HCT116 (cell line): ENCODE data around the gene EPHB2. TPM values are rescaled to one million over a fixed set of nuclear protein-coding genes. Genes with fewer than 3 reads are reported as not detected.

Source experiments
- ATAC-seq: fragments of 200-7000 bp; cut with Tn5 transposase; 2 replicates; pipeline ENCODE4 v1.9.1; 2020; ENCODE audit warnings: mild to moderate bottlenecking, moderate library complexity
- BruUV-seq: library from RNA; stranded (reverse); fragments of 400-500 nt; replicated peaks from 2 replicates; lab custom pipeline; 2021; lab: Mats Ljungman, UMichigan
- CTCF ChIA-PET: fragments of 300-600 bp; sonication (Branson Sonifier 250); formaldehyde crosslinking; loops from one replicate; lab custom pipeline; 2021; ENCODE audit warnings: antibody characterized with exemption; lab: Charles Lee
- POLR2A ChIA-PET: fragments of 300-600, 350-600 bp; sonication (Branson Sonifier 250); formaldehyde crosslinking; loops from one replicate; lab custom pipeline; 2021; ENCODE audit warnings: antibody characterized with exemption; lab: Charles Lee
- RAD21 ChIA-PET, 2 experiments: fragments of 300-600 bp; sonication (Branson Sonifier 250); formaldehyde crosslinking; loops; one replicate each; lab custom pipeline; 2023; ENCODE audit warnings: low total read pairs in 2 of 2; ENCODE audit not compliant: uncharacterized antibody in 2 of 2, unreplicated experiment in 2 of 2, low non-redundant PET in 1 of 2; lab: Charles Lee
- DNase-seq: peaks from one replicate; pipeline ENCODE4 v3.0.0-alpha.2; 2010; ENCODE audit warnings: low read depth, low spot score
- H2AFZ ChIP-seq: fragments of 200-600 bp; shearing (Covaris generic), sonication (generic); 2 replicates; pipeline ENCODE4 v1.6.1; 2017; ENCODE audit warnings: low read depth, mixed run types, mixed read lengths, antibody characterized with exemption, low read length; ENCODE audit not compliant: poor library complexity, severe bottlenecking
- H3K27ac ChIP-seq: 2 replicates; pipeline ENCODE4 v1.5.1; 2012; ENCODE audit warnings: low read depth, low read length
- H3K27me3 ChIP-seq: fragments of 200-600 bp; sonication (generic); 2 replicates; pipeline ENCODE4 v1.6.1; 2016; ENCODE audit warnings: mixed run types, low read length, mixed read lengths; ENCODE audit not compliant: insufficient read depth
- H3K36me3 ChIP-seq, 2 experiments: fragments of 200-500 bp in 1 of 2; fragments of 200-600 bp in 1 of 2; sonication (Bioruptor generic) in 1 of 2; sonication (generic) in 1 of 2; 2 replicates each; pipeline versions ENCODE4 v1.5.1 to v1.6.1; 2014 to 2016; ENCODE audit warnings: low read length in 2 of 2, inconsistent platforms in 1 of 2, mixed read lengths in 1 of 2, mixed run types in 1 of 2; ENCODE audit not compliant: insufficient read depth in 2 of 2, control insufficient read depth in 1 of 2
- H3K4me1 ChIP-seq, 2 experiments: fragments of 200-600 bp in 1 of 2; sonication (generic) in 1 of 2; 2 replicates each; pipeline versions ENCODE4 v1.5.1 to v1.6.1; 2012 to 2017; ENCODE audit warnings: low read length in 2 of 2, inconsistent platforms in 1 of 2, mild to moderate bottlenecking in 1 of 2, mixed read lengths in 1 of 2, mixed run types in 1 of 2, moderate library complexity in 1 of 2; ENCODE audit not compliant: insufficient read depth in 2 of 2, control insufficient read depth in 1 of 2
- H3K4me2 ChIP-seq: fragments of 200-600 bp; sonication (generic); 2 replicates; pipeline ENCODE4 v1.6.1; 2017; ENCODE audit warnings: mixed run types, low read length, mixed read lengths
- H3K4me3 ChIP-seq, 2 experiments: fragments of 200-600 bp in 1 of 2; sonication (generic) in 1 of 2; replicated peaks in 1 of 2; 2 replicates each; pipeline ENCODE4 v1.5.1; 2011 to 2016; ENCODE audit warnings: low read length in 2 of 2, control low read depth in 1 of 2, low read depth in 1 of 2, mild to moderate bottlenecking in 1 of 2, mixed read lengths in 1 of 2, mixed run types in 1 of 2
- H3K79me2 ChIP-seq: fragments of 200-600 bp; sonication (generic); 2 replicates; pipeline ENCODE4 v1.6.1; 2017; ENCODE audit warnings: mild to moderate bottlenecking, mixed run types, low read length, moderate library complexity, mixed read lengths; ENCODE audit not compliant: insufficient read depth
- H3K9ac ChIP-seq: fragments of 200-600 bp; sonication (generic); 2 replicates; pipeline ENCODE4 v1.6.1; 2016; ENCODE audit warnings: low read length, mixed read lengths
- H3K9me2 ChIP-seq: fragments of 200-600 bp; sonication (generic), shearing (Covaris generic); 2 replicates; pipeline ENCODE4 v1.6.1; 2017; ENCODE audit warnings: mixed run types, mild to moderate bottlenecking, moderate library complexity; ENCODE audit not compliant: insufficient read depth
- H3K9me3 ChIP-seq, 2 experiments: fragments of 200-500 bp in 1 of 2; fragments of 200-600 bp in 1 of 2; sonication (Bioruptor generic) in 1 of 2; sonication (generic) in 1 of 2; 2 replicates each; pipeline ENCODE4 v1.6.1; 2014 to 2017; ENCODE audit warnings: low read length in 2 of 2, mixed read lengths in 2 of 2, inconsistent platforms in 1 of 2, low read depth in 1 of 2, mild to moderate bottlenecking in 1 of 2, mixed run types in 1 of 2, moderate library complexity in 1 of 2; ENCODE audit not compliant: control insufficient read depth in 1 of 2, insufficient read depth in 1 of 2
- H4K20me1 ChIP-seq: fragments of 200-600 bp; sonication (generic), shearing (Covaris generic); 2 replicates; pipeline ENCODE4 v1.6.1; 2017; ENCODE audit warnings: mixed run types, mild to moderate bottlenecking, moderate library complexity; ENCODE audit not compliant: insufficient read depth
- CBX3 ChIP-seq: IDR thresholded peaks from 2 replicates; pipeline ENCODE4 v1.6.1; 2012; ENCODE audit warnings: low read depth
- ELF1 ChIP-seq: IDR thresholded peaks from 2 replicates; pipeline ENCODE4 v1.6.1; 2012; ENCODE audit warnings: low read depth, borderline replicate concordance
- FOSL1 ChIP-seq: IDR thresholded peaks from 2 replicates; pipeline ENCODE4 v1.6.1; 2012; ENCODE audit warnings: low read depth
- JUND ChIP-seq: IDR thresholded peaks from 2 replicates; pipeline ENCODE4 v1.6.1; 2012
- POLR2AphosphoS5 ChIP-seq: IDR thresholded peaks from 2 replicates; pipeline ENCODE4 v1.6.1; 2011; ENCODE audit warnings: mild to moderate bottlenecking, low read depth, low read length, moderate library complexity
- RAD21 ChIP-seq: IDR thresholded peaks from 2 replicates; pipeline ENCODE4 v1.6.1; 2012; ENCODE audit warnings: low read depth, mild to moderate bottlenecking
- SP1 ChIP-seq: IDR thresholded peaks from 2 replicates; pipeline ENCODE4 v1.6.1; 2012; ENCODE audit warnings: low read depth
- SRF ChIP-seq: IDR thresholded peaks from 2 replicates; pipeline ENCODE4 v1.6.1; 2012; ENCODE audit warnings: low read depth
- TCF7L2 ChIP-seq: IDR thresholded peaks from 2 replicates; pipeline ENCODE4 v1.7.0; 2011; ENCODE audit warnings: borderline replicate concordance, inconsistent platforms; ENCODE audit not compliant: insufficient read depth, insufficient read length; ENCODE audit errors: extremely low read depth
- intact Hi-C: fragments of 100-400 bp; cut with micrococcal nuclease; formaldehyde crosslinking; loops from 2 replicates; pipeline ENCODE4 v1.10.0; 2022
- total RNA-seq: library from RNA; stranded (reverse); gene quantifications from one replicate; pipeline ENCODE4 v1.2.1, GENCODE V29; 2021; ENCODE audit not compliant: unreplicated experiment
- TF ChIP-seq, protein P1 (sequence below): IDR thresholded peaks from 2 replicates; pipeline ENCODE4 v1.6.1; 2012; ENCODE audit warnings: low read depth
- TF ChIP-seq, protein P2 (sequence below), 3 experiments: fragments of 200-600 bp in 1 of 3; sonication (generic) in 1 of 3; IDR thresholded peaks in 2 of 3; conservative IDR thresholded peaks in 1 of 3; 2 replicates each; pipeline ENCODE4 v1.5.1; 2012 to 2017; ENCODE audit warnings: low read depth in 2 of 3, low read length in 2 of 3, antibody characterized with exemption in 1 of 3, borderline replicate concordance in 1 of 3, control low read depth in 1 of 3, mild to moderate bottlenecking in 1 of 3, mixed read lengths in 1 of 3, mixed run types in 1 of 3, moderate library complexity in 1 of 3; ENCODE audit not compliant: insufficient read depth in 1 of 3
- TF ChIP-seq, protein P3 (sequence below): IDR thresholded peaks from 2 replicates; pipeline ENCODE4 v1.6.1; 2012

EPHB2 gene
- total RNA-seq, 1 experiment from 2014 or later: 19.5 TPM

DNA sequence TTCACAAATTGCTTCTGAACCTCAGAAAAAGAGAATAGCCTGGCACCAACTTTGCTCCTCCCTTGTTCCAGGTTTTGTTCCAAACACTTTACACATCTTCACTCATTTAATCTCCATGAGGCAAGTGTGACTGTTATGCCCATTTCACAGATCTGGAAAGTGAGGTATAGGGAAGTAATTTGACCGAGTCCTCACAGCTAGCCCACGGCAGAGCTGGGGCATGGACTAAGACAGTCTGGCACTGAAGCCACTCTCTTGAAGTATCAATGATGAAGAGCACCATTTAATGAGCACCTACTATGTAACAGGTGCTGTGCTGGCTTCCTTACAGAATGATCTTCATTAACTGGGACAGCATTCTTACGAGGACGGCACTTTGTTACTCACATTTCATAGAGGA is 38.6 kb upstream of the EPHB2 start (continued):
- TF ChIP-seq, protein P1, sequence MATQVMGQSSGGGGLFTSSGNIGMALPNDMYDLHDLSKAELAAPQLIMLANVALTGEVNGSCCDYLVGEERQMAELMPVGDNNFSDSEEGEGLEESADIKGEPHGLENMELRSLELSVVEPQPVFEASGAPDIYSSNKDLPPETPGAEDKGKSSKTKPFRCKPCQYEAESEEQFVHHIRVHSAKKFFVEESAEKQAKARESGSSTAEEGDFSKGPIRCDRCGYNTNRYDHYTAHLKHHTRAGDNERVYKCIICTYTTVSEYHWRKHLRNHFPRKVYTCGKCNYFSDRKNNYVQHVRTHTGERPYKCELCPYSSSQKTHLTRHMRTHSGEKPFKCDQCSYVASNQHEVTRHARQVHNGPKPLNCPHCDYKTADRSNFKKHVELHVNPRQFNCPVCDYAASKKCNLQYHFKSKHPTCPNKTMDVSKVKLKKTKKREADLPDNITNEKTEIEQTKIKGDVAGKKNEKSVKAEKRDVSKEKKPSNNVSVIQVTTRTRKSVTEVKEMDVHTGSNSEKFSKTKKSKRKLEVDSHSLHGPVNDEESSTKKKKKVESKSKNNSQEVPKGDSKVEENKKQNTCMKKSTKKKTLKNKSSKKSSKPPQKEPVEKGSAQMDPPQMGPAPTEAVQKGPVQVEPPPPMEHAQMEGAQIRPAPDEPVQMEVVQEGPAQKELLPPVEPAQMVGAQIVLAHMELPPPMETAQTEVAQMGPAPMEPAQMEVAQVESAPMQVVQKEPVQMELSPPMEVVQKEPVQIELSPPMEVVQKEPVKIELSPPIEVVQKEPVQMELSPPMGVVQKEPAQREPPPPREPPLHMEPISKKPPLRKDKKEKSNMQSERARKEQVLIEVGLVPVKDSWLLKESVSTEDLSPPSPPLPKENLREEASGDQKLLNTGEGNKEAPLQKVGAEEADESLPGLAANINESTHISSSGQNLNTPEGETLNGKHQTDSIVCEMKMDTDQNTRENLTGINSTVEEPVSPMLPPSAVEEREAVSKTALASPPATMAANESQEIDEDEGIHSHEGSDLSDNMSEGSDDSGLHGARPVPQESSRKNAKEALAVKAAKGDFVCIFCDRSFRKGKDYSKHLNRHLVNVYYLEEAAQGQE: no peak
- TF ChIP-seq TCF7L2 (no peak), POLR2AphosphoS5 (no peak), SP1 (no peak)

DNA sequence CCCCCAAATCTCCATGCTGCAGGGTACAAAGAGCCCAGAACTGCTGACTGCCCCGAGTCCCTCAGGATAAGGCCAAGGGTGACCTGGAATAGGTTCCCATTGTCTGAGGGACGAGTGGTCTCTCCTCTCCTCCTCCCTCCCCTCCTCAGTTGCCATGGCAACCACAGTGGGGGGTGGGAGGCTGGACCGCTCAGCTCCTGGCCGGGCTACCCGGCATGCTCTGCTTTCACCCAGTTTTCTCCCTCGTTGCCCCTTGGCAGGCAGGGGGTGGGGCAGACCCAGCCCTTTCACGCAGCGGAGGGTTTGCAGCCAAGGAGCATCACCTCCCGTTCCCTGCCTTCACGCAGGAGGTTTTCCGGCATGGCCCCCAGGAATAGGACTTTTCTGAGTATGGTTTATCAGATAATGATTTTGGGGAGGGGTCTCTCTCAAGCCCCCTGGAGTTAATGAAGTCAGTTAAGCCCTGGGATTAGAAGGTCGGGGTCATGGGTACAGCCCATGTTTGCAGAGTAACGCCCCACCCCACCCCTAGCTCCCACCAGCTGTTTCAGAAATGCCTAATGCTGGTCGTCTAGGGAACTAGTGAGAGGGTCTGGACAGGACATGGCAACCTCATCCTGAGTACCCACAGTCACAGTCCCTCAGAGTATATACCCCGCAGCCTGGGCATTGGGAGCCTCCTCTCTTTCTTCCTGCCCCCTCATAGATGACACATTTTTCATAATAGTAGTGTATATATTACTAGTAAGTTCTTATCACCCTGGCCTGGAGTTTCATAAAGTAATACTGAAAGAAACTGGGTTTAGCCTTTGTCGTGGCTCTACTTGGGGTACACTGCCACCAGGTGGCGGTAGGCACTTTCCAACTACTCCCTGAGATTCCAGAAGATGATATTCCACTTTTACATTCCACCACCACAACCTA is 36.9 kb upstream of the EPHB2 start:
- Histone ChIP-seq H3K9me3 (no peaks in the 10 kb centered on the region), H3K36me3 (no peaks in the 10 kb centered on the region), H3K9ac (no peak overlapping the region), H4K20me1 (no peaks in the 10 kb centered on the region), H3K9me2 (no peaks in the 10 kb centered on the region), H3K4me1 (no peaks in the 10 kb centered on the region), H3K27me3 (peaks cover 6% of the 10 kb centered on the region; the same call in 1 of the 2 replicates), H3K4me3 (no peak overlapping the region), H3K27ac (no peak overlapping the region), H3K79me2 (no peaks in the 10 kb centered on the region), H3K4me2 (peak overlapping the region; percentile 26; the same call in 1 of the 2 replicates), H2AFZ (no peak overlapping the region)
- DNase-seq: peak; percentile 41
- ChIA-PET RAD21 (interaction anchor here (0.6 to 1.4 kb wide), 6 partner anchors 188 to 535 kb away, joined by 3 to 6 read pairs (median 4); no protein-coding TSS in a partner anchor), CTCF (interaction anchor here (0.8 to 5.1 kb wide), 11 partner anchors 10 to 291 kb away, joined by 3 to 67 read pairs (median 4); no protein-coding TSS in a partner anchor), POLR2A (interaction anchor here (0.8 kb wide), 1 partner anchor 188 kb away, joined by 3 read pairs; no protein-coding TSS in a partner anchor)
- BruUV-seq: no TSS peak
- ATAC-seq: peak; percentile 87
- intact Hi-C loops: loop anchor here (1.0 to 2.0 kb wide), 5 partner anchors 31 to 291 kb away; no protein-coding TSS in a partner anchor
- TF ChIP-seq POLR2AphosphoS5 (no peak), SP1 (no peak), CBX3 (no peak), RAD21 (peak; percentile 97), ELF1 (no peak), JUND (no peak), SRF (no peak), FOSL1 (no peak)
- TF ChIP-seq, protein P1: no peak
- TF ChIP-seq, protein P2, sequence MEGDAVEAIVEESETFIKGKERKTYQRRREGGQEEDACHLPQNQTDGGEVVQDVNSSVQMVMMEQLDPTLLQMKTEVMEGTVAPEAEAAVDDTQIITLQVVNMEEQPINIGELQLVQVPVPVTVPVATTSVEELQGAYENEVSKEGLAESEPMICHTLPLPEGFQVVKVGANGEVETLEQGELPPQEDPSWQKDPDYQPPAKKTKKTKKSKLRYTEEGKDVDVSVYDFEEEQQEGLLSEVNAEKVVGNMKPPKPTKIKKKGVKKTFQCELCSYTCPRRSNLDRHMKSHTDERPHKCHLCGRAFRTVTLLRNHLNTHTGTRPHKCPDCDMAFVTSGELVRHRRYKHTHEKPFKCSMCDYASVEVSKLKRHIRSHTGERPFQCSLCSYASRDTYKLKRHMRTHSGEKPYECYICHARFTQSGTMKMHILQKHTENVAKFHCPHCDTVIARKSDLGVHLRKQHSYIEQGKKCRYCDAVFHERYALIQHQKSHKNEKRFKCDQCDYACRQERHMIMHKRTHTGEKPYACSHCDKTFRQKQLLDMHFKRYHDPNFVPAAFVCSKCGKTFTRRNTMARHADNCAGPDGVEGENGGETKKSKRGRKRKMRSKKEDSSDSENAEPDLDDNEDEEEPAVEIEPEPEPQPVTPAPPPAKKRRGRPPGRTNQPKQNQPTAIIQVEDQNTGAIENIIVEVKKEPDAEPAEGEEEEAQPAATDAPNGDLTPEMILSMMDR (IDR thresholded peaks at IDR 0.05 in 2 of 3, conservative IDR thresholded peaks at IDR 0.05 in 1 of 3; ENCODE audit: borderline replicate concordance in 1 of 3, insufficient read depth in 1 of 3, low read depth in 2 of 3, low read length in 2 of 3): peak; percentile 77 to 97 (median 89)
- TF ChIP-seq, protein P3, sequence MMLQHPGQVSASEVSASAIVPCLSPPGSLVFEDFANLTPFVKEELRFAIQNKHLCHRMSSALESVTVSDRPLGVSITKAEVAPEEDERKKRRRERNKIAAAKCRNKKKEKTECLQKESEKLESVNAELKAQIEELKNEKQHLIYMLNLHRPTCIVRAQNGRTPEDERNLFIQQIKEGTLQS: no peak
